NT2/D1 (cell line): ENCODE measurements around the gene RING1.
A peak's percentile ranks its signal among the peaks of the same experiment; 100 is the strongest.

Source experiments
- DNase-seq: peaks from one replicate; pipeline ENCODE4 v3.0.0-alpha.2; 2011; ENCODE audit warnings: low read depth, low spot score
- H3K27me3 ChIP-seq: 2 replicates; pipeline ENCODE4 v1.6.0; 2011; ENCODE audit warnings: mild to moderate bottlenecking; ENCODE audit not compliant: insufficient read length, insufficient read depth
- H3K36me3 ChIP-seq: 2 replicates; pipeline ENCODE4 v1.6.1; 2011; ENCODE audit warnings: mild to moderate bottlenecking, low read length, mixed read lengths; ENCODE audit not compliant: insufficient read depth, insufficient read length
- H3K4me1 ChIP-seq: 2 replicates; pipeline ENCODE4 v1.5.1; 2011; ENCODE audit not compliant: insufficient read depth, insufficient read length
- H3K4me3 ChIP-seq: 2 replicates; pipeline ENCODE4 v1.5.1; 2011; ENCODE audit warnings: low read depth; ENCODE audit not compliant: insufficient read length
- H3K9ac ChIP-seq: 2 replicates; pipeline ENCODE4 v1.6.0; 2011; ENCODE audit warnings: low read depth; ENCODE audit not compliant: insufficient read length
- H3K9me3 ChIP-seq: 2 replicates; pipeline ENCODE4 v1.5.1; 2011; ENCODE audit warnings: mild to moderate bottlenecking, low read length; ENCODE audit not compliant: insufficient read depth
- SUZ12 ChIP-seq: IDR thresholded peaks from 2 replicates; pipeline ENCODE4 v1.6.1; 2011; ENCODE audit not compliant: insufficient read length, insufficient read depth; ENCODE audit errors: extremely low read depth
- YY1 ChIP-seq: IDR thresholded peaks from 2 replicates; pipeline ENCODE4 v1.6.1; 2011; ENCODE audit not compliant: insufficient read length, insufficient read depth
- ZNF274 ChIP-seq: IDR thresholded peaks from 2 replicates; pipeline ENCODE4 v1.6.1; 2011; ENCODE audit warnings: mild to moderate bottlenecking, low read depth, low read length

RING1 gene

GRCh38 chr6:33197431-33198048 lies 10.8 kb upstream of the RING1 start:
- H3K36me3 ChIP-seq = peaks cover 41% of the 10 kb centered on the region
- H3K27me3 ChIP-seq = peaks cover 5% of the 10 kb centered on the region
- no peak overlapping the region for H3K4me3 ChIP-seq
- H3K4me1 ChIP-seq = peaks cover 2% of the 10 kb centered on the region
- H3K9me3 ChIP-seq = no peaks in the 10 kb centered on the region
- no peak for DNase-seq
- TF ChIP-seq ZNF274 (no peak), YY1 (no peak), SUZ12 (no peak)
- no peak overlapping the region for H3K9ac ChIP-seq

GRCh38 chr6:33198159-33198852 lies 10.0 kb upstream of the RING1 start:
- Histone ChIP-seq H3K9ac (no peak overlapping the region), H3K27me3 (no peaks in the 10 kb centered on the region), H3K36me3 (peaks cover 48% of the 10 kb centered on the region), H3K4me1 (peaks cover 2% of the 10 kb centered on the region), H3K9me3 (no peaks in the 10 kb centered on the region), H3K4me3 (no peak overlapping the region)
- no peak for DNase-seq
- TF ChIP-seq YY1 (no peak), SUZ12 (no peak), ZNF274 (no peak)

- Histone ChIP-seq H3K9me3 (no peaks in the 10 kb centered on the region), H3K27me3 (no peaks in the 10 kb centered on the region), H3K4me3 (no peak overlapping the region), H3K9ac (peak overlapping the region; percentile 87), H3K36me3 (peaks cover 55% of the 10 kb centered on the region), H3K4me1 (peaks cover 4% of the 10 kb centered on the region)
- no peak for DNase-seq
- TF ChIP-seq SUZ12 (no peak), YY1 (no peak), ZNF274 (no peak)
These were observed 9.4 kb upstream of the RING1 start for GRCh38 chr6:33198853-33199436.

GRCh38 chr6:33199687-33200218 lies 8.5 kb upstream of the RING1 start:
- no peaks in the 10 kb centered on the region for H3K27me3 ChIP-seq
- peaks cover 50% of the 10 kb centered on the region for H3K36me3 ChIP-seq
- no peak for DNase-seq
- H3K4me3 ChIP-seq = peak overlapping the region; percentile 95
- H3K9ac ChIP-seq = peak overlapping the region; percentile 87
- no peaks in the 10 kb centered on the region for H3K9me3 ChIP-seq
- peaks cover 4% of the 10 kb centered on the region for H3K4me1 ChIP-seq
- no peak for TF ChIP-seq YY1
- TF ChIP-seq SUZ12 = no peak
- TF ChIP-seq ZNF274 = no peak

GRCh38 chr6:33200219-33201146 lies 7.8 kb upstream of the RING1 start, which contains the start of the genes RXRB and SLC39A7:
TSS of gene RXRB (minus strand) at chr6:33200665. CDS start at chr6:33200476, 189 bp downstream.
TSS of gene SLC39A7 (plus strand) at chr6:33200867. CDS start at chr6:33201246, 379 bp downstream.
- H3K27me3 ChIP-seq = no peaks in the 10 kb centered on the region
- peaks cover 4% of the 10 kb centered on the region for H3K4me1 ChIP-seq
- H3K36me3 ChIP-seq = peaks cover 43% of the 10 kb centered on the region
- no peaks in the 10 kb centered on the region for H3K9me3 ChIP-seq
- peak within 1 kb of the TSS; percentile 87 for H3K9ac ChIP-seq
- peak; percentile 94 for DNase-seq
- no peak for TF ChIP-seq ZNF274
- TF ChIP-seq YY1 = peak; percentile 94
- peak within 1 kb of the TSS; percentile 95 for H3K4me3 ChIP-seq

- no peak for TF ChIP-seq SUZ12
- TF ChIP-seq ZNF274 = no peak
- TF ChIP-seq YY1 = no peak
- no peak for DNase-seq
- peaks cover 36% of the 10 kb centered on the region for H3K36me3 ChIP-seq
These were observed 7.2 kb upstream of the RING1 start for GRCh38 chr6:33201147-33201545.

More at GRCh38 chr6:33201147-33201545, 7.2 kb upstream of the RING1 start:
- Histone ChIP-seq H3K4me1 (peaks cover 6% of the 10 kb centered on the region), H3K9ac (peak overlapping the region; percentile 87), H3K9me3 (no peaks in the 10 kb centered on the region), H3K4me3 (peak overlapping the region; percentile 95), H3K27me3 (peaks cover 3% of the 10 kb centered on the region)
